Measurements from ENCODE around the gene MDP1. TPM values are rescaled to one million over a fixed set of nuclear protein-coding genes. Genes with fewer than 3 reads are reported as not detected.
"Not testable (repeated sequence)": the region's sequence is repeated elsewhere in the genome, so short reads cannot be mapped to it uniquely, and the experiment has no call there.

MDP1 gene
- total RNA-seq, 1 experiment from 2014 or later, result 12.6 TPM

GRCh38 chr14:24219521-24219920, 3.7 kb upstream of the MDP1 start (continued):
- no peak for TF ChIP-seq NR3C1 (CRISPR knock-in tag; conservative IDR thresholded peaks at IDR 0.05; ENCODE audit: low read depth)
- TF ChIP-seq, protein P1, sequence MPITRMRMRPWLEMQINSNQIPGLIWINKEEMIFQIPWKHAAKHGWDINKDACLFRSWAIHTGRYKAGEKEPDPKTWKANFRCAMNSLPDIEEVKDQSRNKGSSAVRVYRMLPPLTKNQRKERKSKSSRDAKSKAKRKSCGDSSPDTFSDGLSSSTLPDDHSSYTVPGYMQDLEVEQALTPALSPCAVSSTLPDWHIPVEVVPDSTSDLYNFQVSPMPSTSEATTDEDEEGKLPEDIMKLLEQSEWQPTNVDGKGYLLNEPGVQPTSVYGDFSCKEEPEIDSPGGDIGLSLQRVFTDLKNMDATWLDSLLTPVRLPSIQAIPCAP (CRISPR knock-in tag; IDR thresholded peaks at IDR 0.05), result no peak
- TF ChIP-seq, protein P2, sequence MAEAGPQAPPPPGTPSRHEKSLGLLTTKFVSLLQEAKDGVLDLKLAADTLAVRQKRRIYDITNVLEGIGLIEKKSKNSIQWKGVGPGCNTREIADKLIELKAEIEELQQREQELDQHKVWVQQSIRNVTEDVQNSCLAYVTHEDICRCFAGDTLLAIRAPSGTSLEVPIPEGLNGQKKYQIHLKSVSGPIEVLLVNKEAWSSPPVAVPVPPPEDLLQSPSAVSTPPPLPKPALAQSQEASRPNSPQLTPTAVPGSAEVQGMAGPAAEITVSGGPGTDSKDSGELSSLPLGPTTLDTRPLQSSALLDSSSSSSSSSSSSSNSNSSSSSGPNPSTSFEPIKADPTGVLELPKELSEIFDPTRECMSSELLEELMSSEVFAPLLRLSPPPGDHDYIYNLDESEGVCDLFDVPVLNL (CRISPR knock-in tag; IDR thresholded peaks at IDR 0.05; ENCODE audit: borderline replicate concordance, low read depth), result no peak

GRCh38 chr14:24219080-24219479, 3.2 kb upstream of the MDP1 start:
- no peak for ATAC-seq
- H3K9me3 Mint-ChIP-seq, result no peaks in the 10 kb centered on the region
- no peak overlapping the region for H3K4me3 Mint-ChIP-seq
- ChIA-PET POLR2A (no interaction called here), CTCF (interaction anchor here (1.0 kb wide), 1 partner anchor 23 kb away, joined by 3 read pairs; the partner anchor contains the start of gene TINF2)
- peaks cover 13% of the 10 kb centered on the region for H3K4me1 Mint-ChIP-seq
- peaks cover 5% of the 10 kb centered on the region for H3K36me3 Mint-ChIP-seq
- H3K27me3 Mint-ChIP-seq (ENCODE audit: low read depth), result no peaks in the 10 kb centered on the region
- TF ChIP-seq ZNF512 (CRISPR knock-in tag; IDR thresholded peaks at IDR 0.05; ENCODE audit: borderline replicate concordance), result no peak
- no peak for TF ChIP-seq FOXP4 (CRISPR knock-in tag; IDR thresholded peaks at IDR 0.05)
- no peak for TF ChIP-seq CBFB (CRISPR knock-in tag; IDR thresholded peaks at IDR 0.05; ENCODE audit: low read depth)
- TF ChIP-seq, protein P3, sequence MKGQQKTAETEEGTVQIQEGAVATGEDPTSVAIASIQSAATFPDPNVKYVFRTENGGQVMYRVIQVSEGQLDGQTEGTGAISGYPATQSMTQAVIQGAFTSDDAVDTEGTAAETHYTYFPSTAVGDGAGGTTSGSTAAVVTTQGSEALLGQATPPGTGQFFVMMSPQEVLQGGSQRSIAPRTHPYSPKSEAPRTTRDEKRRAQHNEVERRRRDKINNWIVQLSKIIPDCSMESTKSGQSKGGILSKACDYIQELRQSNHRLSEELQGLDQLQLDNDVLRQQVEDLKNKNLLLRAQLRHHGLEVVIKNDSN (CRISPR knock-in tag; IDR thresholded peaks at IDR 0.05), result no peak
- no peak for TF ChIP-seq JUN (CRISPR knock-in tag; IDR thresholded peaks at IDR 0.05)
- TF ChIP-seq KAT7 (CRISPR knock-in tag; IDR thresholded peaks at IDR 0.05; ENCODE audit: borderline replicate concordance), result no peak
- no peak for TF ChIP-seq MYBL2 (CRISPR knock-in tag; IDR thresholded peaks at IDR 0.05)
- no peak for TF ChIP-seq ZNF121 (CRISPR knock-in tag; IDR thresholded peaks at IDR 0.05)
- TF ChIP-seq ARID4B (CRISPR knock-in tag; IDR thresholded peaks at IDR 0.05; ENCODE audit: borderline replicate concordance), result no peak
- no peak for TF ChIP-seq RORB (CRISPR knock-in tag; IDR thresholded peaks at IDR 0.05)
- DNase-seq (ENCODE audit: low spot score), result no peak
- H3K27ac Mint-ChIP-seq, result no peak overlapping the region

- ATAC-seq; H3K9me3 Mint-ChIP-seq; H3K36me3 Mint-ChIP-seq; H3K27me3 Mint-ChIP-seq (ENCODE audit: low read depth); H3K4me3 Mint-ChIP-seq; POLR2A ChIA-PET; H3K27ac Mint-ChIP-seq; DNase-seq (ENCODE audit: low spot score): not testable (repeated sequence)
- CTCF ChIA-PET, result interaction anchor here (1.3 to 2.5 kb wide), 4 partner anchors 25 to 82 kb away, joined by 4 to 31 read pairs (median 7); partner anchors contain the start of genes IPO4, IRF9 and TINF2
- peaks cover 23% of the 10 kb centered on the region for H3K4me1 Mint-ChIP-seq
These were observed 1.0 kb upstream of the MDP1 start for GRCh38 chr14:24216876-24217275.

Measured in WTC11 (cell line).